HEK293T (cell line): Measurements from ENCODE around the gene HSPA1L.
"Not testable (repeated sequence)": the region's sequence is repeated elsewhere in the genome, so short reads cannot be mapped to it uniquely, and the experiment has no call there.

Experiments
- CTCF ChIA-PET: fragments of 350-600 bp; formaldehyde crosslinking; extraction: SDS; loops from one replicate; lab custom pipeline; 2021; ENCODE audit warnings: antibody characterized with exemption, inconsistent platforms; lab: Yijun Ruan, JAX
- POLR2A ChIA-PET: fragments of 350-600 bp; formaldehyde crosslinking; extraction: SDS; loops from one replicate; lab custom pipeline; 2020; ENCODE audit warnings: antibody characterized with exemption, inconsistent platforms; lab: Yijun Ruan, JAX
- DNase-seq: peaks from one replicate; pipeline ENCODE4 v3.0.0; 2012; ENCODE audit warnings: mixed read lengths; ENCODE audit errors: extremely low spot score
- ARNT ChIP-seq: fragments of 450-650 bp; IDR thresholded peaks from 2 replicates; pipeline ENCODE4 v1.6.1; 2017; ENCODE audit warnings: mild to moderate bottlenecking
- BHLHE40 ChIP-seq: fragments of 450-650 bp; IDR thresholded peaks from 2 replicates; pipeline ENCODE4 v1.6.1; 2016; ENCODE audit warnings: mild to moderate bottlenecking, moderate library complexity, borderline replicate concordance
- CTBP1 ChIP-seq: fragments of 450-650 bp; IDR thresholded peaks from 2 replicates; pipeline ENCODE4 v1.6.1; 2016; ENCODE audit warnings: borderline replicate concordance
- ELF4 ChIP-seq: fragments of 450-650 bp; IDR thresholded peaks from 2 replicates; pipeline ENCODE4 v1.6.1; 2017; ENCODE audit warnings: antibody characterized with exemption
- FOXA1 ChIP-seq: fragments of 450-650 bp; IDR thresholded peaks from 2 replicates; pipeline ENCODE4 v1.6.1; 2016; ENCODE audit warnings: mild to moderate bottlenecking
- FOXK2 ChIP-seq: fragments of 450-650 bp; IDR thresholded peaks from 2 replicates; pipeline ENCODE4 v1.6.1; 2016; ENCODE audit warnings: mild to moderate bottlenecking
- FOXM1 ChIP-seq: fragments of 450-650 bp; IDR thresholded peaks from 2 replicates; pipeline ENCODE4 v1.6.1; 2017; ENCODE audit warnings: mild to moderate bottlenecking, borderline replicate concordance
- HDGF ChIP-seq: fragments of 450-650 bp; IDR thresholded peaks from 2 replicates; pipeline ENCODE4 v1.6.1; 2017; ENCODE audit warnings: antibody characterized with exemption, borderline replicate concordance
- L3MBTL2 ChIP-seq: fragments of 450-650 bp; conservative IDR thresholded peaks from 2 replicates; pipeline ENCODE4 v1.6.1; 2016; ENCODE audit warnings: mild to moderate bottlenecking
- LEF1 ChIP-seq: fragments of 450-650 bp; IDR thresholded peaks from 2 replicates; pipeline ENCODE4 v1.6.1; 2017; ENCODE audit warnings: mild to moderate bottlenecking, borderline replicate concordance
- NFRKB ChIP-seq: fragments of 450-650 bp; IDR thresholded peaks from 2 replicates; pipeline ENCODE4 v1.6.1; 2016; ENCODE audit warnings: mild to moderate bottlenecking, moderate library complexity
- SP1 ChIP-seq: fragments of 450-650 bp; IDR thresholded peaks from 2 replicates; pipeline ENCODE4 v1.6.1; 2017
- SUZ12 ChIP-seq: fragments of 450-650 bp; IDR thresholded peaks from 2 replicates; pipeline ENCODE4 v1.6.1; 2016; ENCODE audit warnings: mild to moderate bottlenecking
- TARDBP ChIP-seq: fragments of 450-650 bp; IDR thresholded peaks from 2 replicates; pipeline ENCODE4 v1.6.1; 2016
- ZNF384 ChIP-seq: fragments of 450-650 bp; IDR thresholded peaks from 2 replicates; pipeline ENCODE4 v1.6.1; 2016

The HSPA1L gene

GRCh38 chr6:31811645-31812044 lies 3.4 kb downstream of the HSPA1L start:
- DNase-seq: no peak
- TF ChIP-seq ZNF384 (no peak), FOXM1 (no peak), ARNT (no peak), HDGF (no peak)
- ChIA-PET POLR2A (interaction anchor here (1.8 to 4.4 kb wide), 2 partner anchors 15 to 16 kb away, joined by 8 to 104 read pairs; partner anchors contain the start of genes HSPA1B and VARS1), CTCF (interaction anchor here (0.7 kb wide), 1 partner anchor 16 kb away, joined by 3 read pairs; the partner anchor contains the start of gene VARS1)

GRCh38 chr6:31808599-31808998 lies 6.5 kb downstream of the HSPA1L start:
- ChIA-PET CTCF (interaction anchor here (2.9 kb wide), 1 partner anchor 13 kb away, joined by 11 read pairs; the partner anchor contains the start of gene VARS1), POLR2A (interaction anchor here (2.9 to 4.7 kb wide), 4 partner anchors 12 to 25 kb away, joined by 16 to 77 read pairs (median 40); partner anchors contain the start of genes HSPA1B and VARS1)
- not testable (repeated sequence) for DNase-seq

GRCh38 chr6:31806470-31807272 lies 8.4 kb downstream of the HSPA1L start, which contains the start of gene LSM2:
Gene LSM2 (minus strand): TSS chr6:31806966. CDS start chr6:31806757, 209 bp downstream.
- ChIA-PET CTCF (interaction anchor here (0.6 to 2.9 kb wide), 10 partner anchors 11 to 620 kb away, joined by 3 to 15 read pairs (median 4); partner anchors contain the start of genes CLIC1, EHMT2, HSPA1B and VARS1), POLR2A (interaction anchor here (0.7 to 4.7 kb wide), 38 partner anchors 8 to 1165 kb away, joined by 3 to 77 read pairs (median 6); partner anchors contain the start of genes ABHD16A, C6orf47, DDAH2 and DXO)
- TF ChIP-seq ELF4: 0 out of 2 replicates have a peak, but pooled peaks have one; percentile 37
- TF ChIP-seq BHLHE40: no peak
- peak; percentile 100 for DNase-seq

- CTCF ChIA-PET: interaction anchor here (0.9 to 2.9 kb wide), 5 partner anchors 10 to 76 kb away, joined by 3 to 15 read pairs (median 6); partner anchors contain the start of gene VARS1
- TF ChIP-seq SP1 (no peak), FOXK2 (no peak), L3MBTL2 (no peak), FOXA1 (no peak), FOXM1 (no peak), ARNT (no peak), CTBP1 (no peak), ELF4 (no peak), LEF1 (no peak), SUZ12 (no peak)
- DNase-seq: no peak
- POLR2A ChIA-PET: interaction anchor here (0.8 to 4.7 kb wide), 19 partner anchors 8 to 154 kb away, joined by 3 to 77 read pairs (median 7); partner anchors contain the start of genes C6orf47, GPANK1, HSPA1A and HSPA1B
These were observed 9.1 kb downstream of the HSPA1L start for GRCh38 chr6:31805939-31806469.

GRCh38 chr6:31801031-31801927 lies 13.8 kb downstream of the HSPA1L start:
- DNase-seq: not testable (repeated sequence)
- POLR2A ChIA-PET: interaction anchor here (1.5 kb wide), 1 partner anchor 14 kb away, joined by 5 read pairs; the partner anchor contains the start of genes HSPA1A and HSPA1L

GRCh38 chr6:31799781-31800180 lies 15.3 kb downstream of the HSPA1L start:
- TF ChIP-seq FOXA1: no peak
- no peak for TF ChIP-seq TARDBP
- TF ChIP-seq LEF1: no peak
- TF ChIP-seq BHLHE40: no peak
- no peak for DNase-seq
- ChIA-PET CTCF (no interaction called here), POLR2A (interaction anchor here (1.0 to 5.6 kb wide), 4 partner anchors 7 to 27 kb away, joined by 4 to 77 read pairs (median 8); partner anchors contain the start of genes HSPA1A, HSPA1B, HSPA1L and LSM2)

More at GRCh38 chr6:31801031-31801927, 13.8 kb downstream of the HSPA1L start:
- CTCF ChIA-PET: not testable (repeated sequence)

- CTCF ChIA-PET: no interaction called here
- POLR2A ChIA-PET: interaction anchor here (1.4 to 5.6 kb wide), 2 partner anchors 10 to 33 kb away, joined by 4 to 77 read pairs; partner anchors contain the start of gene LSM2
- TF ChIP-seq BHLHE40: no peak
- TF ChIP-seq SP1: no peak
- TF ChIP-seq FOXM1: no peak
- no peak for TF ChIP-seq ELF4
- TF ChIP-seq NFRKB: no peak
- TF ChIP-seq TARDBP: no peak
- no peak for TF ChIP-seq HDGF
- no peak for DNase-seq
These were observed 17.5 kb downstream of the HSPA1L start for GRCh38 chr6:31797588-31797987.
